ENCODE results near the gene MAP3K1. TPM values are rescaled to one million over a fixed set of nuclear protein-coding genes. Genes with fewer than 3 reads are reported as not detected.

MAP3K1 gene
- total RNA-seq, 1 experiment from 2014 or later: 8.5 TPM

- ChIA-PET POLR2A (no interaction called here), RAD21 (ENCODE audit: low non-redundant PET in 1 of 2, low total read pairs in 2 of 2, uncharacterized antibody in 2 of 2, unreplicated experiment in 2 of 2) (no interaction called here)
Observed at GRCh38 chr5:56922922-56923321, 107.6 kb downstream of the MAP3K1 start.

More at GRCh38 chr5:56922922-56923321, 107.6 kb downstream of the MAP3K1 start:
- Histone ChIP-seq H3K27me3 (ENCODE audit: insufficient read depth, low read length) (no peaks in the 10 kb centered on the region), H3K36me3 (ENCODE audit: control insufficient read depth in 1 of 2, insufficient read depth in 2 of 2, low read length in 2 of 2) (peaks cover 31% of the 10 kb centered on the region in 2 experiments), H3K27ac (ENCODE audit: low read depth, low read length) (no peak overlapping the region), H3K4me2 (ENCODE audit: low read length) (no peak overlapping the region), H3K9ac (ENCODE audit: low read length) (no peak overlapping the region), H3K9me3 (ENCODE audit: control insufficient read depth in 1 of 2, insufficient read depth in 1 of 2, low read depth in 1 of 2, low read length in 2 of 2) (no peaks in the 10 kb centered on the region), H3K4me3 (replicated peaks in 1 of 2; ENCODE audit: low read depth in 1 of 2, low read length in 2 of 2) (no peak overlapping the region), H3K79me2 (ENCODE audit: insufficient read depth, low read length) (no peaks in the 10 kb centered on the region; the same call in 1 of the 2 replicates), H2AFZ (ENCODE audit: low read depth, low read length, poor library complexity, severe bottlenecking) (no peak overlapping the region), H3K4me1 (ENCODE audit: control insufficient read depth in 1 of 2, insufficient read depth in 2 of 2, low read length in 2 of 2) (no peaks in the 10 kb centered on the region), H4K20me1 (ENCODE audit: insufficient read depth) (no peaks in the 10 kb centered on the region), H3K9me2 (ENCODE audit: insufficient read depth) (no peaks in the 10 kb centered on the region)
- no peak for DNase-seq (ENCODE audit: low read depth, low spot score)
- no peak for ATAC-seq
- no peak for TF ChIP-seq REST (IDR thresholded peaks at IDR 0.05; ENCODE audit: low read depth)
- TF ChIP-seq RAD21 (IDR thresholded peaks at IDR 0.05; ENCODE audit: low read depth): no peak
- TF ChIP-seq SP1 (IDR thresholded peaks at IDR 0.05; ENCODE audit: low read depth): no peak
- no peak for TF ChIP-seq EZH2phosphoT487 (IDR thresholded peaks at IDR 0.05; ENCODE audit: borderline replicate concordance)
- TF ChIP-seq YY1 (IDR thresholded peaks at IDR 0.05; ENCODE audit: extremely low read depth, insufficient replicate concordance, low read depth, low read length): no peak
- TF ChIP-seq CBX3 (IDR thresholded peaks at IDR 0.05; ENCODE audit: low read depth): no peak
- no peak for TF ChIP-seq ZNF274 (IDR thresholded peaks at IDR 0.05; ENCODE audit: low read depth, low read length)
- no TSS peak for BruUV-seq (replicated peaks)
- intact Hi-C loops (cut with micrococcal nuclease): no loop called here
- CTCF ChIA-PET: interaction anchor here (1.3 kb wide), 1 partner anchor 216 kb away, joined by 3 read pairs; no protein-coding TSS in a partner anchor
